ENCODE data around the gene GDPD2. TPM values are rescaled to one million over a fixed set of nuclear protein-coding genes. Genes with fewer than 3 reads are reported as not detected.

The GDPD2 gene
- total and polyA plus RNA-seq, 2 of the 13 experiments (the other 11 are each of a cell fraction or from before 2014, with no cell fraction given), result 0.04 to 0.08 TPM

DNA sequence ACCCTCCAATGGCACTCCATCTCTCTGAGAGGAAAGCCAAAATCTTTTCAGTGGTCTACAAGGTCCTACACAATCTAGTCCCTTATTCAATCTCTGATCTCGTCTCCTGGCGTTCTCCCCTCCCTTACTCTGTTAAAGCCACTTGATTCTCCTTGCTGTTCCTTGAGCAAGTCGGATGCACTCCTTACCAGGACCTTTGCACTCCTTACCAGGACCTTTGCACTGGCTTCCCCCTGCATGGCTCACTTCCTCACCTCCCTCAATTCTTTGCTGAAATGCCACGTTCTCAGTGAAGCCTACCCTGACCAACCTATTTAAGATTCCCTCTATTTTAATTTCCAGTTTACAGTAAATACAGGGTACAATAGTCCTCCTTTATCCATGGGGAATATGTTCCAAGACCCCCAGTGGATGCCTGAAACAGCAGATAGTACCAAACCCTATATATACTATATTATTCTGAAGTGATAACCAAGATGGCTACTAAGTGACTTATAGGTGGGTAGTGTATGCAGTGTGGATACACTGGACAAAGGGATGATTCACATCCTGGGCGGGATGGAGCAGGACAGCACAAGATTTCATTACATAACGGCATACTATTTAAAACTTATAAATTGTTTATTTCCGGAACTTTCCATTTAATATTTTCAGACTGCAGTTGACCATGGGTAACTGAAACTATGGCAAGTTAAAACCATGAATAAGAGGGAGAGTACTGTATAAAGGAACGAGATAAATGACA is 15.0 kb downstream of the GDPD2 start:
- no peak for DNase-seq (ENCODE audit: low spot score)
- in situ Hi-C loops (cut with HindIII; ENCODE audit: extremely low pct_ligation_motif_present, low pct_unique_long_range_greater_than_20kb) (no loop called here), intact Hi-C loops (cut with micrococcal nuclease; ENCODE audit: unreplicated experiment) (no loop called here)
- ChIA-PET POLR2A (no interaction called here), CTCF (ENCODE audit: low intra/inter-chr PET ratio, low total read pairs) (no interaction called here)
- Histone ChIP-seq H3K9ac (ENCODE audit: insufficient read depth, low read depth, low read length) (no peak overlapping the region), H3K9me3 (ENCODE audit: low read length) (no peaks in the 10 kb centered on the region), H3K27me3 (ENCODE audit: control insufficient read depth in 1 of 2, insufficient read depth in 2 of 2, low read length in 2 of 2) (no peaks in the 10 kb centered on the region), H3K79me2 (ENCODE audit: insufficient read depth, low read length) (no peaks in the 10 kb centered on the region), H4K20me1 (ENCODE audit: insufficient read depth, low read length) (no peaks in the 10 kb centered on the region), H3K4me2 (ENCODE audit: low read depth, low read length) (no peak overlapping the region), H3K27ac (ENCODE audit: extremely low read length, insufficient read depth, low read length) (no peak overlapping the region), H3K36me3 (replicated peaks in 1 of 2; ENCODE audit: control insufficient read depth in 1 of 2, insufficient read depth in 2 of 2, low read length in 2 of 2) (no peaks in the 10 kb centered on the region), H2AFZ (ENCODE audit: low read length) (no peak overlapping the region), H3K4me1 (ENCODE audit: insufficient read depth, low read length) (peaks cover 20% of the 10 kb centered on the region), H3K4me3 (replicated peaks in 1 of 3; ENCODE audit: insufficient read depth in 1 of 3, low read depth in 2 of 3, low read length in 3 of 3) (no peak overlapping the region)
- no TSS peak for BruUV-seq (replicated peaks)
- no peak for FAIRE-seq
- TF ChIP-seq, protein P1, sequence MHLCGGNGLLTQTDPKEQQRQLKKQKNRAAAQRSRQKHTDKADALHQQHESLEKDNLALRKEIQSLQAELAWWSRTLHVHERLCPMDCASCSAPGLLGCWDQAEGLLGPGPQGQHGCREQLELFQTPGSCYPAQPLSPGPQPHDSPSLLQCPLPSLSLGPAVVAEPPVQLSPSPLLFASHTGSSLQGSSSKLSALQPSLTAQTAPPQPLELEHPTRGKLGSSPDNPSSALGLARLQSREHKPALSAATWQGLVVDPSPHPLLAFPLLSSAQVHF (CRISPR knock-in tag; IDR thresholded peaks at IDR 0.05), result no peak
- TF ChIP-seq RFX1 (IDR thresholded peaks at IDR 0.05), result no peak
- TF ChIP-seq, protein P2, sequence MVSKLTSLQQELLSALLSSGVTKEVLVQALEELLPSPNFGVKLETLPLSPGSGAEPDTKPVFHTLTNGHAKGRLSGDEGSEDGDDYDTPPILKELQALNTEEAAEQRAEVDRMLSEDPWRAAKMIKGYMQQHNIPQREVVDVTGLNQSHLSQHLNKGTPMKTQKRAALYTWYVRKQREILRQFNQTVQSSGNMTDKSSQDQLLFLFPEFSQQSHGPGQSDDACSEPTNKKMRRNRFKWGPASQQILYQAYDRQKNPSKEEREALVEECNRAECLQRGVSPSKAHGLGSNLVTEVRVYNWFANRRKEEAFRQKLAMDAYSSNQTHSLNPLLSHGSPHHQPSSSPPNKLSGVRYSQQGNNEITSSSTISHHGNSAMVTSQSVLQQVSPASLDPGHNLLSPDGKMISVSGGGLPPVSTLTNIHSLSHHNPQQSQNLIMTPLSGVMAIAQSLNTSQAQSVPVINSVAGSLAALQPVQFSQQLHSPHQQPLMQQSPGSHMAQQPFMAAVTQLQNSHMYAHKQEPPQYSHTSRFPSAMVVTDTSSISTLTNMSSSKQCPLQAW (CRISPR knock-in tag; IDR thresholded peaks at IDR 0.05), result no peak
- ATAC-seq, result no peak
- WGBS (ENCODE audit: low lambda C conversion rate), result 17% methylated on average over 8 of the region's 8 CpGs

DNA sequence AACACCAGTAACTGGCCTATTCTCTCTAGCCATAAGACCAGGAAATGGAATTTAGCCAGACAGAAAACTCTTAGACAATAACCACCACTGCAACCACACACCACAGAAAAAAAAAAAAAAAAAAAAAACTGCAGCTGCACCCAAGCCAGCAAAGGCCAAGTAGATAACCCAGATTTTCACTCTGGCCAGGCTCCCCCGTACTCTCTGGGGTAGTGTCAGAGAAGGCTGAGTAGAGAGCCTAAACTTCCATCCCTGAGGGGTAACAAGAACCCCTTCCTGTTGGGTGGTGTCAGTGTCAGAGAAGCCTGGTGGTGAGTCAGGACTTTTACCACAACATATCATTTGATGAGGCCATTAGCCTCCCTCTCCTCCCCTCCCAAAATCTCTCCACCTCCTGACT is 15.9 kb downstream of the GDPD2 start:
- no peak for DNase-seq (ENCODE audit: low spot score)
- in situ Hi-C loops (cut with HindIII; ENCODE audit: extremely low pct_ligation_motif_present, low pct_unique_long_range_greater_than_20kb), result no loop called here
- BruUV-seq (replicated peaks), result no TSS peak

More for the DNA sequence above, 15.9 kb downstream of the GDPD2 start:
- Histone ChIP-seq H3K27me3 (ENCODE audit: control insufficient read depth in 1 of 2, insufficient read depth in 2 of 2, low read length in 2 of 2) (0 out of 5 replicates have a peak, but pooled peaks cover 0 to 4% of the 10 kb centered on the region in 2 experiments), H3K4me2 (ENCODE audit: low read depth, low read length) (no peak overlapping the region), H2AFZ (ENCODE audit: low read length) (no peak overlapping the region), H4K20me1 (ENCODE audit: insufficient read depth, low read length) (no peaks in the 10 kb centered on the region), H3K9ac (ENCODE audit: insufficient read depth, low read depth, low read length) (no peak overlapping the region), H3K9me3 (ENCODE audit: low read length) (no peaks in the 10 kb centered on the region), H3K79me2 (ENCODE audit: insufficient read depth, low read length) (no peaks in the 10 kb centered on the region), H3K27ac (ENCODE audit: extremely low read length, insufficient read depth, low read length) (no peak overlapping the region), H3K4me3 (replicated peaks in 1 of 3; ENCODE audit: insufficient read depth in 1 of 3, low read depth in 2 of 3, low read length in 3 of 3) (no peak overlapping the region), H3K36me3 (replicated peaks in 1 of 2; ENCODE audit: control insufficient read depth in 1 of 2, insufficient read depth in 2 of 2, low read length in 2 of 2) (no peaks in the 10 kb centered on the region), H3K4me1 (ENCODE audit: insufficient read depth, low read length) (peaks cover 15% of the 10 kb centered on the region; the same call in 1 of the 2 replicates)
- intact Hi-C loops (cut with micrococcal nuclease; ENCODE audit: unreplicated experiment), result no loop called here
- WGBS (ENCODE audit: low lambda C conversion rate), result 0% methylated on average over 1 of the region's 1 CpG
- no peak for TF ChIP-seq RBFOX2 (IDR thresholded peaks at IDR 0.05; ENCODE audit: low read depth, low read length)
- no peak for TF ChIP-seq SALL2 (CRISPR knock-in tag; IDR thresholded peaks at IDR 0.05)
- TF ChIP-seq MIXL1 (CRISPR knock-in tag; IDR thresholded peaks at IDR 0.05), result no peak
- TF ChIP-seq FIP1L1 (IDR thresholded peaks at IDR 0.05; ENCODE audit: borderline replicate concordance, insufficient read depth, low read depth, low read length), result no peak
- TF ChIP-seq, protein P3, sequence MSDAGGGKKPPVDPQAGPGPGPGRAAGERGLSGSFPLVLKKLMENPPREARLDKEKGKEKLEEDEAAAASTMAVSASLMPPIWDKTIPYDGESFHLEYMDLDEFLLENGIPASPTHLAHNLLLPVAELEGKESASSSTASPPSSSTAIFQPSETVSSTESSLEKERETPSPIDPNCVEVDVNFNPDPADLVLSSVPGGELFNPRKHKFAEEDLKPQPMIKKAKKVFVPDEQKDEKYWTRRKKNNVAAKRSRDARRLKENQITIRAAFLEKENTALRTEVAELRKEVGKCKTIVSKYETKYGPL (CRISPR knock-in tag; IDR thresholded peaks at IDR 0.05), result no peak
- no peak for TF ChIP-seq NFATC3 (CRISPR knock-in tag; IDR thresholded peaks at IDR 0.05)
- ChIA-PET POLR2A (no interaction called here), CTCF (ENCODE audit: low intra/inter-chr PET ratio, low total read pairs) (no interaction called here)
- FAIRE-seq (no peak), ATAC-seq (no peak)

All from HepG2 (cell line).